Adrenal gland (tissue), 5 donors: ENCODE measurements around the gene NAPSA.
"Not testable (repeated sequence)": the region's sequence is repeated elsewhere in the genome, so short reads cannot be mapped to it uniquely, and the experiment has no call there.

Experiments
- CTCF ChIP-seq, 6 experiments: fragments of 450-650 bp in 4 of 6; fragments of 200-600 bp in 2 of 6; sonication (generic) in 1 of 6; IDR thresholded peaks; 1 replicate in 5 of 6; 2 replicates in 1 of 6; pipeline versions ENCODE4 v1.5.1 to v1.8.0; 2016 to 2021; ENCODE audit warnings: antibody characterized with exemption in 6 of 6, mild to moderate bottlenecking in 2 of 6, moderate library complexity in 1 of 6
- POLR2A ChIP-seq, 2 donors: fragments of 450-650 bp; IDR thresholded peaks; one replicate each; pipeline ENCODE4 v1.6.1; 2017; ENCODE audit warnings: antibody characterized with exemption in 2 of 2, mild to moderate bottlenecking in 2 of 2, moderate library complexity in 1 of 2
- donor health status: DM: no; HTN: no; CAD: no.

GRCh38 chr19:50353487-50353880 is 12.0 kb downstream of the NAPSA start:
- TF ChIP-seq CTCF, POLR2A (IDR thresholded peaks at IDR 0.05): not testable (repeated sequence)
